Measurements from ENCODE around the gene DOK3.
A peak's percentile ranks its signal among the peaks of the same experiment; 100 is the strongest.

The DOK3 gene, protein sequence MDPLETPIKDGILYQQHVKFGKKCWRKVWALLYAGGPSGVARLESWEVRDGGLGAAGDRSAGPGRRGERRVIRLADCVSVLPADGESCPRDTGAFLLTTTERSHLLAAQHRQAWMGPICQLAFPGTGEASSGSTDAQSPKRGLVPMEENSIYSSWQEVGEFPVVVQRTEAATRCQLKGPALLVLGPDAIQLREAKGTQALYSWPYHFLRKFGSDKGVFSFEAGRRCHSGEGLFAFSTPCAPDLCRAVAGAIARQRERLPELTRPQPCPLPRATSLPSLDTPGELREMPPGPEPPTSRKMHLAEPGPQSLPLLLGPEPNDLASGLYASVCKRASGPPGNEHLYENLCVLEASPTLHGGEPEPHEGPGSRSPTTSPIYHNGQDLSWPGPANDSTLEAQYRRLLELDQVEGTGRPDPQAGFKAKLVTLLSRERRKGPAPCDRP

DNA sequence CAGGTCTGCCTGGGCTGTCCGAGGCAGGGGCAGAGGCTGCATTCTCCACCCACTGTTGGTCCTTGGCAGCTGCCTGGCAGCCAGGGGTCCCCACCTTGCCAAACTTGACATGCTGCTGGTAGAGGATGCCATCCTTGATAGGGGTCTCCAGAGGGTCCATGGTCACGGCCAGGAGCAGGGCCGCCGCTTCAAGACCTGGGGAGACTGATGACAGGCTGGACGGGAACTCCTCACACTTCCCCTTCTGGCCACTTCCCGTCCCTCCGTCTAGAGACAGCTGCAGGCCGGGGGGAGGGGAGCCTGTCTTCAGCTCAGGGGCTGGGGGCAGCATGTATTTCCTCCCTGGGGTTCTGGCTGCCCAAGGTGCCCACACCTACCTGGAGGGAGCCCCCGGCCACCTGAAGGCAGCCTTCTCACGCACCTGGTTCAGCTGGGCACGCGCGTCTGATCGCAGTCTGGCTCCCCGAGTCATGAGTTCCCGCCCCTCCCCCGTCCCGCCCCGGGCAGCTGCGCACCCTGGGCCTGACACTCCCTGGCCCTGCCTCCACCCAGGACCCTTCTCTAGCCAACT, at the start of gene DOK3:
Gene DOK3, minus strand, starts transcription at position 446 of the 571 bp plus-strand sequence. Its CDS starts 286 bp downstream, at position 160.
- no peak for DNase-seq

DNA sequence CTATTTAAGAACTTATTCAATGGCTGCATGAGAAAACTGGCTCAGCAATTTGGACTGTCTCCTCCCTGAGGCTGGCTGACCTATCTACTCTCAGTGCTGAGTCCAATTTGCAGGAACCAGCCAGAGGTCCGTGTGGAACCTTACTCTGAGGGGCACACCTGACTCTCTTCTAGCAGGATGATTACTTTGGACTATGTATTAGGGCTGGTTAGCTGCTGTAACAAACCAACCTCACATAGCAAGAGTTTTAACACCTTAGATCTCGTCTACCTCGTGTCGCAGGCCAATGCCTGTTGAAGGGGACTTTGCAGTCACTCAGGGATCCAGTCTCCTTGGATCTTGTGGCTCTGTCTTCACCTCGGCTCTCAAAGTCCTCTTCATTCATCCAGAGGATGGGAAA, 48.2 kb upstream of the DOK3 start:
- no peak for DNase-seq

DNA sequence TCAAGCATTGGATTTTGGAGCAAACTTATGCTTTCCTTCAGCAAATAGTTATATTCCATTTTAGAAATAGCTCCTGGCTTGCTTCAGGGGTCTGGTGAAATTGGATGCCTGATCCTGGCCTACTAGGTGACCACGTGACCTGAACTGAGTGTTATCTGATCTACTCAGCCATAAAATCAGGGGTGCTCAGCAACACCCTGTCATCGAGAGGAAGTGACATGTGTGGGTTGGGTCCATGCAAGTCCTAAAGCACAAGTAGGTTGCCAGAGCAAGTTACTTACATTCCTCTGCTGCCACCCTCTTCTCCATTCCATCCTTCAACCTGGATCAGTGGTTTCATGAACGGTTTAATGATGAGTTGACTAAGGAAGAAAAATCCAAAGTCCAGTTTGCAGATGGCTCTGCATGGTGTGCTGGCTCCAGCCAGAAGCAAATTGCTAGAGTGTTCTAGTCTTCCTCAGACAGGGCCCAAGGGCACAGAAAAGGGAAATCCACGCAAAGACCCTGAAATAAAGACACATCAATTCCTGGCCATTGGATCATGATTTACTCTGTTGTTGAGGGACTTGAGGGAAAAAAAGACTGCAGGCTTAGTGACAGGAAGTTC, 47.5 kb upstream of the DOK3 start:
- peak; percentile 37 for DNase-seq

DNA sequence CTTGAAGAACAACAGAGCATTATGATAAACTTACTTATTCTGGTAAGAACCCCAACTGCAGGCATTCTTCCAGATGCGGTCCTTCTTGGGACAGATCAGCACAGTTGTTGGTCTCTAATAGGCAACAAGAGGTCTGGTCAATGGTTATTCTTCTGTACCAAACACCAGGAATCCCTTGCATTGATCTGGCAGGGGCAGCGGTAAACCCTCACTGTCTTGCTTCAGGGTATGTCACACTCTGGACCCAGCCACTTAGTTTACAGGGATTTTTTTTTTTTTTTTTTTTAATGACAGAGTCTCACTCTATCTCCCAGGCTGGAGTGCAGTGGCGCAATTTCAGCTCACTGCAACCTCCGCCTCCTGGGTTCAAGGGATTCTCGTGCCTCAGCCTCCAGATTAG, 46.0 kb upstream of the DOK3 start:
- DNase-seq: no peak

DNA sequence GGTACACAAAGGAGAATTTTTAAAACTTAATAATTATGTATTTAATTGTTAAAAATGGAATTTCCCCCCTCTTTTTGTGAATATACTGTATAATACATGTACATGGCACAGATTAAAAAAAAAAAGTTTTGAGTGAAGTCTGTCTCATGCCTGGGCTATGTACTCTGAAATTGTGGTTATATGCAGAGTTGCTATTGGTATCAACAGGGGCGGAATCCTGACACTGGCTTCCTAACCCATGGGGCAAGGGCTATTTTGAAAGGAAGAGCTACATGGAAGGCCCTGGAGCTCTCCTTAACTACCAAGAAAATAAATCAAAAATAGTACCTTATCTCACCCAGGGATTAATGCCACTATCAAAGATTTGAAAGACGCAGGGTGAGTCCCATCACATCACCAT, 45.6 kb upstream of the DOK3 start:
- DNase-seq: no peak

DNA sequence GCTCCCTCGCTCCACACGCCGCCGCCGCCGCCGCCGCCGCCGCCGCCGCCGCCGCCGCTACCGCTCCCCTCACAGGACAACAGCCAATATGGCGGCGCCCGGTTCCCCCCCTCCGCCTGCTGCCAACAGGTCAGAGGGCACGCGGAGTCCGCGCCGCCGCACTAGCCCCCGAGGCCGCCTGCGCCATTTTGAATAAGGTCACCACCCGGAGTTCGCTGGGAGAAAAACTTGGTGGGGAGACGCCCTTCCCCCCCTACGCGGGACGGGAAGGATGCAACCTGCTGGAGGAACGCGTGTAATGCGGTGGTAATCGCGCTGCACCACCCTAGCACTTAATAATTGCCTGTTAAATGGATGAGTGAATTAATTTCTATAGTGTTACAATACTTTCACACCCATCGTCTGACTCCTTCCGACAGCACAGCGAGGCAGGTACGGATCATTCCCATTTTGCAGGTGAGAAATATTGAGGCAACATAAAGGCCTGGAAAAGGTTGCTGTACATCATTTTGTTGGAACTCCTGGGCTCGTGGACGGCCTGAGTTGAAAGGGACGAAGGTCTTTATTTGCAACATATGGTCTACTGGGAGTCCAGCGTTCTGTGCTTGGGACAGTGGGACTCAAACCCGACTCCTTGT, 45.0 kb upstream of the DOK3 start, which contains the start of gene FAM193B:
Gene FAM193B, minus strand, starts transcription at position 90 of the 638 bp plus-strand sequence. CDS start 105 bp downstream, outside the sequence.
- peak; percentile 97 for DNase-seq

DNA sequence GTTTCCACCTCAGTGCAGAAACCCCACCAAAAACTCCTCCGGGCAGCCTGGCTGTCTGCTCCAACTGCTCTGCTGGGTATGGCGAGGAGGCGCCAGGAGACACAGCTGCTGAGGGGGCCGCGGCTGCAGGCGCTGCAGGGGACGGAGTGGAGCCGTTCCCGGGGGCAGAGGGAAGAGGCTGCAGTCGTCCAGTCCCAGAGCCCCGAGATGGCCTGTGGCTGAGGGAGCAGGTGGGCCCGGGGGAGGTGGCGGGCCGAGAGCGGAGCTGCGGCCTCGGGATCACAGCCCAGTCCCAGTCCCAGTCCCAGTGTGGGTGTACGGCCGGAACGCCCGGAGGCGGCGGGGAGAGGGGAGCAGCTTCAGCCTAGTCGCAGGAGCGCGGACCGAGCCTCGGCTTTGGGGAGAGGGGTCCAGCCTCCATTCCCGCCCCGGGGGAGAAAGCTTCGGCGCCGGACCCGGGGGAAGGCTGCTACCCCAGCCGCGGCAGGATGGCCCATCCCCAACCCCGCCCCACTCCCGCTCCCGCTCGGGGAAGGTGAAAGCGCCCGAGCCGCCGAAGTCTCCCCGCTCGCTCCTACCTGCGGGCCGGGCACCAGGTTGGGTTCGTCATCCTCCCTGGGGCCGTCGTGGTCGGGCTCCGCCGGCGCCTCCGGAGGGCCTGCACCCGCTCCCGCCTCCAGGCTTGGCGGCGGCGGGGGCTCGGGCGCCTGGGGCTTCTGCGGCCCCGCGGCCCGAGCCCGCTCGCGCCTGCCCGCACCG, 44.2 kb upstream of the DOK3 start:
- DNase-seq: peak; percentile 39

DNA sequence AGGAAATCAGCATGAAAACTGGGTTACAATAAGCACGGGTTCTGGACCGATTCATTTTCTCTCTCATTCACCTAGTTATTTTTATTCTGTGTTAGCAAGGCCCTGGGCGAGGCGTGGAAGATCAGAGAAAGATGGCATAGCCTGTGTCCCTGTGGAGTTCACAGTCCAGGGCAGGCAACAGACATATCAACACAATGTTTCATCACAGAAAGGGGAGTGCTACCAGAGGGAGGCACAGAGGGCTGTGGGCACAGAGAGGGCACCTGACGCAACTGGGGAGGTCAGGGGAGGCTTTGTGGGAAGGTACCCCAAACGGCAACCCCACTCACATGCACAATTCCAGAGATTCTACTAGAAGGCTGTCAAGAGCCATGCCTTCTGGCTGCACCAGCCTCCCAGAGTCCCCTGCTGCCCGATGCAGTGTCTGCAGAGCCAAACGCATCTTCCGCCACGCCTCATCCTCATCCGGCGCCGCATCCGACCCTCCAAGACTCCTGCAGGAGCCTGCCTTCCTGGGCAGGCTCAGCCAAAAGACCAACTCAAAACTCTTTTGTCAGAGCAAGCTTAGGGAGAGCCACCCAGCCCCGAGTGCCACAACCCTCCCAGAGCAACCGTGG, 43.3 kb upstream of the DOK3 start:
- DNase-seq: no peak

DNA sequence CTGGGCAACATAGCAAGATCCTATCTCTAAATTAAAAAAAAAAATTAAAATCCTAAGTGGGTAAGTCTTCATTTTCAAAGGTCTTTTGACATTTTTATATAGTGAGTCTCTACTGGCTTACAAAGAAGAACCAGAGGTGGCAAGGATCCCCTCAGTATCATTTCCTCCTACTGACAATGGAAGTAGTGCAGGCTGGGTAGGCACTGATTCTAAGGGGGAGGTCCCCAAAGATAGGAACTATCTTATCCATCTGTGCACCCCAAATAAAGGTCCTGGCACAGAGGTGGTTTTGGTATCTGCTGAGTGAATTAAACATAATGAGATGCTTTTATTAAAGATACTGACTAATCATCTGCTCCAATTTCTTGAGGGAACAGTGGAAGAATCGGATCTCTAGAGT, 40.5 kb upstream of the DOK3 start:
- DNase-seq: no peak

DNA sequence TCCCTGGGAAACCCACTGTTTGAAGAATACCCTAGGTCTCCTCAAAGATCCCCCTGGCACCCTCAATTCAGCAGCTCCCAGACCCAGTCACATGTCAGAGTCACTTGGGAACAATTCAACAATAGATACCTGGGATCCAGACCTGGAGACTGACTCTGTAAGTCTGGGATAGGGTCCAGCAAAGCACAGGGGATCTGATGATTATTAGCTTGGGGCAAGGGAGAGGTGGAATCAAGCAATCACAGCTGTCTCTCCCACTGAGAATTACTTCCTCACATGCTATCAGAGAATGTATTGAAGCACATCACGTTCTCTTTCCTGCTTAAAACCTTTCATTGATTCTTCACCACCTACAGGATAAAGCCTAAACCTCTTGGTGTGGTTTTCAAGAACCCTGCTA, 38.9 kb upstream of the DOK3 start:
- DNase-seq: no peak

DNA sequence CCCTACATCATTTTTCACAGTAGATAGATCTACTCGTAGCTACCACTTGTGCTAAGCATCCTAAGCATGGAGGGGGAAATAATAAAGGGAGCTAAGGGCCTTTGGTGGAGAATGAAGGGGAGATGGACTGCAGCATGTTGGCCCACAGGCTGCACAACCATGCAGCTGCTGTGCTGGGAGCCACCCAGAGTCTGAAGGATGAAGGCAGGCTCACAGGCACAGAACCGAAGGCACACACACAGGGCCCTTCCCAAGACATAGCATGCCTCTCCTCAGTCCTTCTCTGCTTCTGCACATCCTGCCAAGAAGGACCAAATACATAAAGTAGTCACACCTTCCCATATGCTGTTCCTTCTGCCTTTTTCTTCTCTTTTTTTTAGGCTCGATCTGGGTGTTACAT, 38.1 kb upstream of the DOK3 start:
- no peak for DNase-seq

DNA sequence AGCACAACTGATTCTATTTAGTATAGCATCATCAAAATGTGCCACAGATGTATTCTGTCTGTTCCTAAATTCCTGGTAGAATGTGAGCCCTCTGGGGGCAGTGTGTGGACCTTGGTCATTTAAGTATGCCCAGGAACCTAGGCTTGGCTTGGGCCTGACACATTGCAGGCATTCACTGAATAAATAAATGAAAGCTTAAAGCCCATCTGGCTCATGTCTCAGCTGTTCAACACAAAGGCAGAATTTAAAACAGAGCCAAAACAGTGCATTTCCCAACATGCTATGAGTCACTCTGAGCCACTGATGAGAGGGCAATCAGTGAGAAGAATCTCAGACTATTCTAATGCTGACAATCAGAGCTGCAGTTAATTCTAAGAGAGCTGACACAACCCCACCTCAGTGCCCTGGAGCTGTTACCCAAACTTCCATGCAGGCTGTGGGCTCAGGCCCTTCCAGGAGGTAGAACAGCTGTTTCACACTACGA, 36.7 kb upstream of the DOK3 start:
- DNase-seq: no peak

DNA sequence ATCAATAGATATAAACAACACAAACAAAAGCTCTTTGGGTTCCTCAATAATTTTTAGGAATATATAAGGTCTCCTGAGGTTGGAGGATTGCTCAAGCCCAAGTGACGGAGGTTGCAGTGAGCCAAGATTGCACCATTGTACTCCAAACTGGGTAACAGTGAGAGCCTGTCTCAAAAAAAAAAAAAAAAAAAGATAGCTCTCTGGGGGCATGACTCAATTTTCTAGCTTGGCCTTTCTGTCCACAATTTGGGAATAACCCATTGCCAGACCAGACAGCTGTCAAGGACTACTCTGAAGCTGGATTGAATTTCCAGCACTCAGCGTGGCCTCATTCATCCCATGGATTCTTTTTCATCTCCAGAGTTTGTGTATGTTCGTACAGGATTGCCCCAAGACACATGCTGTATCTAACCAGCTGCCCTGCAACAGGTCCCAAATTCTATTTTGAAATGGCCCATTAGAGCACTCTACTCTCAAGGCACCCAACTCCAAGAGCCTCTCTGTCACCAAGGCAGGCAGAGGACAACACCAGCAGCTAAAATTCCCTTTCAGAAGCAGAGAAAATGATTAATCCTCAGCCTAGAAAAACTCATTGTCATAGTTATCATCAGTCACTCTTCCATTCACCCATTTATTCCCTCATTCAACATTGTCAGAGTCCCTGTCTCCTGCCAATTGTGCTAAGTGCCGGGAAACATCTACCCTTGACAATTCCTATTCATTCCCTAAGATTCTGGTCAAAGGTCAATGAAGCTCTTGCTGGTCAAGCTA, 36.0 kb upstream of the DOK3 start:
- DNase-seq: no peak

DNA sequence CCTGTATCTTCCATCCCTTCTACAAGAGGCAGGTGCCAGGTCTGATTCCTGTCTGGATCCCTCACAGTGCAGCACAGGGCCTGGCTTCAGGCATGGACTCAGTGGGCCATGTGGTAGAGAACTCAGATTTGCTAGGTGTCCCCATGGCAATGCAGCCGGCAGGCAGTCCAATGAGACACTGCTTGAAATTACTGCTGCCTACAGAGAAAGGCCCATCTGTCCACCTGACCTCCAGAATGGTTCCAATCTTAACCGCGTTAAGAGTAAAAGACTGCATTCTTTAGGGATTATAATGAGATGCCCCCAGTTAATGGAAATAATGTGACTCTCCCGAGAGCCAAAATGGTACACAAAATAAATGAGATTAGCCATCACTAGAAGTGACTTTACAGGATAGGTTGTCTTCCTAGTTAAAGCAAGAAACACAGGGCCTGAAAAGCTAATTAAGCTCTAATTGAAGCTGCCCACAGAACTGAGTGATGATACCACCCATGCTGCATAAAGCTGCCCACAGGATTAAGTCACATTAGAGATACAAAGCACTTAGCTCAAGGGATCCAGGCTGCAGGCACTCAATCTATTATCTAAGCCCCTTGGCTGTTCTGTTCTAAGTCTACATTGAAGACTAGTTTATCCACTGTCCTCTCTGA, 33.3 kb upstream of the DOK3 start:
- no peak for DNase-seq

DNA sequence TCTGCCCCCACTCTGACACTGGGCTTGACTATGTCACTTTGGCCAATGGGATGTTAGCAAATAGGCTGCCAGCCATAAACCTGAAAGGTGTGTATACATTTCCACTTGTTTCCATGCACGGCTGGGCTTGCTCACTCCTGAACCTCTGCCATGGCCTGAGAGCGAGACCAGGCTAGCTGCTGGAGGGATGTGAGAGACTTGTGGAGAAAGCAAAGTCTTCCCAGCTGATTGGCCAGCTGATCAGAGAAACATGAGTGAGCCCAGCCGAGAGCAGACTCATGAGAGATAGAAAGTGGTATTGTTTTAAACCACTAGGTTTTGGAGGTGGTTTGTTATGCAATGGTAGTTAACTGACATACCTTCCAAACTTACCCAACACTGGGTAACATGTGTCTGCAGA, 30.8 kb upstream of the DOK3 start:
- no peak for DNase-seq

DNA sequence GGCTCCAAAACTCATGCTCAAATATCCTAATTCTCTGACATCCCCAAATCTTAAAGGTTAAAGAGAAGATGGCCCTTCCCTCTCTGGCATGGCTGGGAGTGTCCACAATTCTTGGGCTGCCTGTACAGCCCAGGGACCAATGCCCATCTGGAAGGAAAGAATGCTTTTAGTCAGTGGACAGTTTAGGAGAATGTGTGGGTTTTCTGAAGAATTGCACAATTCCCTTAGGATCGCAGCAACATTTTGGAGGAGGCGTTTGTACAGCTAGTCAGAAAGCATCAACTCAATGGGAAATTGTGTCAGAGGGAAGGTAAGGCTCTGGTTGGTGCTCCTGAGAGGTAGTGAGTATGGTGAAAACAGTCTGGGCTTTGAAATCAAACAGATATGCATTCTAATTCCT, 29.8 kb upstream of the DOK3 start:
- no peak for DNase-seq

DNA sequence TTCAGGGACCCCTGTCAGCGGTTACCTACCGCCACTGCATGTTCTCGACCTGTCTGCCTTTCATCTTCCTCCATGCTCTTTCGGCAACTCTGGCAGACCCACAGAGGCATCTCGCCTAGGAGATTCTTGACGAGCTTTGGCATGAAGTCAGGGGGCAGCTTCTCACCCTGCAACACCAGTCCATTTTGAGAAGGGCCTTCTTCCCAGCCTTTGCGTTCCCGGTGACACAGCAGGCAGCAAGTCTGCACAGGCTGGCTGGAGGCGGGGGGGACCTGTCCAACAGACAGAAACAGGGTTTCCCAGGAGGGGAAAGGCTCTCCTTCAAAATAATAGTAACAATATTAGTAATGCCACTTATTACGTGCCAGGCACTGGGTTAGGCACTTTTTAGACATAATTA, 29.2 kb upstream of the DOK3 start:
- DNase-seq: no peak

DNA sequence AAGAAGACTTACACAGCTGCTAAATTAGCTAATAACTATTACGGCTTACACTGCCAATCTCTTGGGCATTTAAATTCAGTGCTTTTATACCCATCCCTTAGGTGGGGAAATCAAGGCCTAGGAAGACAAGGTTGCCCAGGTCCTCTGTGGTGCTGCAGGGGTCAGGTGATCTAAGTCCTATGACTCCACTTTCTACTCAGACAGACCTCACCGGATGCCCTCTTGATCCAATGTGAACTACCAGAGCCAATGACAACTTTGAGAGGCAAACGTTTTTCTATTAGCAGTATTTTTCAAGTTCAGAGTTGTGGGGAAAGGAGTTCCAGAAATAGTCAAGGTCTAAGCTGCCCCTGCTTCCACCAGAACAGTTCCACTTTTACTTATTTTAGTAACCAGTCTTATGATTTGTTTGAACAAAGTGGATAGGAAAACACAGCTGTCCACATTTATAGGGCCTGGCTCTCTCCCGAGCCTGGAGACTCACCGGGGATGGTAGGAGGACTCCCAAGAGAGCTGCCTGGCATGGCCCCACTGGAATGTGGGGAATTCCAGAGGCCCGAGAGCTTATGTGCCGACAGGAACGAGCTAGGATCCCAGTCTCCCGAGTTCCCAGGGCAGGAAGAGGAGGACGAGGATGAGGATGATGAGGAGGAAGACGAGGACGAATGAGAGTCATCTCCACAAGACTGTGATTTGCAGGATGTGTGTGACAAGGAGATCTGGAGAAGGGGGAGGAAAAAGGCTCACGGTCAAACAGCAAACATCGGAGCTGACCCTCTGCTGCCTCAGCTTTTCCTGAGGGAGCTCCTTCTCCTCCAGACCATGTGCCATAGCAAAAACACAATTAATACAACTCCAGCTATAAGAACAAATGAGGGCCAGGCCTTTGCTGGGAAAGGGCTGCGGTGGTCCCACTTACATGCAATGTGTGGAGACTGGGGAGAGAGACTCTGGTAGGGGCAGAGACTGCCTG, 28.0 kb upstream of the DOK3 start:
- no peak for DNase-seq

DNA sequence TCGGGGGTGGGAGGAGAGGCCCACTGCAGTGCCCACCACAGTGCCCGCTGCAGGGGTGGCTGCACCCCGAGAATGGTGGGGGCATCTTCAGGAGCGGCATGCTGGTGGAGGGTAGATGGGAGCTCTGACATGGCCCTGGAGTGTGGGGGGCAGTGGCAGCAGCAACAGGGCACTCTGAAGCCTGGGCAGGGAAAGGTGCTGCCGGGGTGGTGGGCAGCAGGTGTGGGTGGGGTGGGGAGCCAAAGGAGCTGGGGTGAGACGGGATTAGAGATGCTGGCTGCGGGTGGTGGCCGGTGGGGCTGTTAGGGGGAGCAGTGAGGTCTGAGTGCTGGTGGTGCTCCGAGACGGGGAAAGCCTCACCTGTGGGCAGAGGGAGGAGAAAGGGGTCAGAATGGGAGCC, 26.8 kb upstream of the DOK3 start:
- DNase-seq: no peak

DNA sequence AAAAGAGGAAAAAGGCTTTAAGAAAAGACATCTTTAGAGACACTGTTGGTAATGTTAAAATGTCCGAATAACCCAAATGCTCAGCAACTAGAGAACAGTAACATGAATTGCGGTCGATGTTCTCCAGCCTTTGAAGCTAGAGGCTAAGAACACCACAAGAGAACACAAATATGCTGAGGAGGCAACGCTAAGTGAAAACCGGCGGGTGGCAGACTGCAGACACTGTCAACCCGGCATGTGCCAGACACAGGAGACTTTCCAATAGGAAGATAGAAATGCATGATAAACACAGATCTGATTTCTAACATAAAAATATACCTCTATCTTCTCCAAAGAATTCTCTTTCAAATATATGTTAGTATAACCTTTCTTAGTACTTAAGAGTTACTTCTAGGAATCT, 25.5 kb upstream of the DOK3 start:
- no peak for DNase-seq

Data from activated CD4-positive, alpha-beta T cell treated with anti-CD3 and anti-CD28 coated beads, Interleukin-2, amount 50 U/mL, for 16 hours (primary cell).